Heart left ventricle (tissue), 13 donors: Measurements from ENCODE around the gene MTSS2.

Source experiments
- POLR2A ChIP-seq, 2 donors: fragments of 450-650 bp; IDR thresholded peaks; one replicate each; pipeline ENCODE4 v1.6.1; 2017; ENCODE audit warnings: antibody characterized with exemption in 2 of 2, mild to moderate bottlenecking in 2 of 2, moderate library complexity in 2 of 2
- TF ChIP-seq, protein P1 (sequence below), 12 donors: fragments of 200-600 bp; sonication (generic) in 4 of 12; IDR thresholded peaks; one replicate each; pipeline versions ENCODE4 v1.5.0 to v1.8.0; 2018 to 2022; ENCODE audit warnings: antibody characterized with exemption in 12 of 12, mild to moderate bottlenecking in 5 of 12
- donor health status: ischemic (EF 13 %, LVEDD 7.1; RV severe dilation, severe dysfunction).
- donor health status: DM: no; HTN: yes; CAD: no.
- donor health status: DM: no; HTN: no; CAD: no.
- donor health status: ischemic (EF 25% LVEDD 6.9; RV normal size, moderate dysfunction).
- donor health status: ischemic (EF 25% LVEDD 5.7; RV mildly dilated, moderate dysfunction).
- donor health status: ischemic (EF 35%, LVEDD 5.7; RV mildly dilated, moderate dysfunction).
- donor health status: nonischemic (EF 11% LVEDD 7.7; RV severe dilation, severe dysfunction).
- donor health status: DM: yes; HTN: yes; CAD: no.
- donor health status: PGD.
- donor health status: ischemic (EF 29% LVEDD 5.4; RV normal size, mild dysfunction).
- donor health status: nonischemic (EF 23%, LVEDD 6.1; RV moderate dilation, normal function).

DNA sequence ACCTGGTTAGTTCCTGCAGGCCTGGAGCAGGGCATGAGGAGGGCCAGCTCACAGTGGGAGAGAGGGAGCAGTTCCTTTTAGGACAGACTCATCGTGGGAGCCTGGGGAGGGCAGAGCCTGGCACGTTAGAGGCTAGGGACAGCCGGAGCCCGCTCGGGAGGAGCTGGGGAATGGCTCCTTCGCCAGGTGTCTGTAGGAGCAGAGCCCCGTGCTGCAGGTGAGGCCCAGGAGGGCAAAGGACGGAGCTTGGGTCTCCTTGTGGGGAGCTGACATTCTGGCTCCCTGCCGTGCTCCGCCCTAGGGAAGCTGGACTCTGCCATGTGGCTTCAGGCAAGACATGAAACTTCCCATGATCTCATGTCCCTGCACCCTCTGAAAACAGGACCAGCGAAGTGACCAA is 18.7 kb upstream of the MTSS2 start:
- TF ChIP-seq, protein P1, sequence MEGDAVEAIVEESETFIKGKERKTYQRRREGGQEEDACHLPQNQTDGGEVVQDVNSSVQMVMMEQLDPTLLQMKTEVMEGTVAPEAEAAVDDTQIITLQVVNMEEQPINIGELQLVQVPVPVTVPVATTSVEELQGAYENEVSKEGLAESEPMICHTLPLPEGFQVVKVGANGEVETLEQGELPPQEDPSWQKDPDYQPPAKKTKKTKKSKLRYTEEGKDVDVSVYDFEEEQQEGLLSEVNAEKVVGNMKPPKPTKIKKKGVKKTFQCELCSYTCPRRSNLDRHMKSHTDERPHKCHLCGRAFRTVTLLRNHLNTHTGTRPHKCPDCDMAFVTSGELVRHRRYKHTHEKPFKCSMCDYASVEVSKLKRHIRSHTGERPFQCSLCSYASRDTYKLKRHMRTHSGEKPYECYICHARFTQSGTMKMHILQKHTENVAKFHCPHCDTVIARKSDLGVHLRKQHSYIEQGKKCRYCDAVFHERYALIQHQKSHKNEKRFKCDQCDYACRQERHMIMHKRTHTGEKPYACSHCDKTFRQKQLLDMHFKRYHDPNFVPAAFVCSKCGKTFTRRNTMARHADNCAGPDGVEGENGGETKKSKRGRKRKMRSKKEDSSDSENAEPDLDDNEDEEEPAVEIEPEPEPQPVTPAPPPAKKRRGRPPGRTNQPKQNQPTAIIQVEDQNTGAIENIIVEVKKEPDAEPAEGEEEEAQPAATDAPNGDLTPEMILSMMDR (IDR thresholded peaks at IDR 0.05) = no peak
- no peak for TF ChIP-seq POLR2A (IDR thresholded peaks at IDR 0.05)
